H1 (cell line): ENCODE measurements around the gene WNT9A. TPM values are rescaled to one million over a fixed set of nuclear protein-coding genes. Genes with fewer than 3 reads are reported as not detected.

Experiments used
- ASH2L ChIP-seq: fragments of 200-600, 300-600 bp; sonication (generic); IDR thresholded peaks from one replicate; pipeline ENCODE4 v1.7.1; 2017; ENCODE audit warnings: low read length
- CBX8 ChIP-seq: fragments of 300-800, 300-1000 bp; sonication (generic); IDR thresholded peaks from 2 replicates; pipeline ENCODE4 v1.7.1; 2016; ENCODE audit warnings: low read depth, low read length, borderline replicate concordance
- CTBP2 ChIP-seq: IDR thresholded peaks from 2 replicates; pipeline ENCODE4 v1.7.0; 2011; ENCODE audit warnings: borderline replicate concordance, mild to moderate bottlenecking, moderate library complexity, mixed read lengths, low read length; ENCODE audit not compliant: insufficient read depth, insufficient read length
- EP300 ChIP-seq, 2 experiments: IDR thresholded peaks; 1 replicate in 1 of 2; 2 replicates in 1 of 2; pipeline ENCODE4 v1.6.1; 2011 to 2012; ENCODE audit warnings: low read depth in 2 of 2, low read length in 2 of 2, mild to moderate bottlenecking in 2 of 2, borderline replicate concordance in 1 of 2, inconsistent platforms in 1 of 2, moderate library complexity in 1 of 2
- FOSL1 ChIP-seq: IDR thresholded peaks from 2 replicates; pipeline ENCODE4 v1.6.1; 2011; ENCODE audit warnings: mild to moderate bottlenecking, low read depth, low read length, moderate library complexity; ENCODE audit not compliant: insufficient read depth
- JUN ChIP-seq: IDR thresholded peaks from 2 replicates; pipeline ENCODE4 v1.6.1; 2011; ENCODE audit warnings: low read depth, mild to moderate bottlenecking, improper control_type of control experiment, low read length
- KDM5A ChIP-seq: fragments of 200-600 bp; IDR thresholded peaks from 2 replicates; pipeline ENCODE4 v1.7.1; 2012; ENCODE audit warnings: mild to moderate bottlenecking, low read length, inconsistent platforms, mixed read lengths
- NANOG ChIP-seq: IDR thresholded peaks from 2 replicates; pipeline ENCODE4 v1.6.1; 2011; ENCODE audit warnings: low read length, low read depth, mild to moderate bottlenecking, inconsistent platforms; ENCODE audit not compliant: insufficient read depth, poor library complexity, severe bottlenecking
- RFX5 ChIP-seq: IDR thresholded peaks from 2 replicates; pipeline ENCODE4 v1.6.1; 2011; ENCODE audit warnings: low read depth, low read length, improper control_type of control experiment, borderline replicate concordance
- RNF2 ChIP-seq: fragments of 200-900, 300-1000 bp; sonication (generic); IDR thresholded peaks from 2 replicates; pipeline ENCODE4 v1.7.1; 2016; ENCODE audit warnings: borderline replicate concordance, low read depth, mild to moderate bottlenecking, antibody characterized with exemption, low read length; ENCODE audit not compliant: poor library complexity, severe bottlenecking; ENCODE audit errors: missing control alignments
- SUZ12 ChIP-seq: fragments of 200-600 bp; sonication (generic); IDR thresholded peaks from 2 replicates; pipeline ENCODE4 v1.6.1; 2012; ENCODE audit warnings: mild to moderate bottlenecking, inconsistent platforms, low read length, moderate library complexity, mixed read lengths
- YY1 ChIP-seq: IDR thresholded peaks from 2 replicates; pipeline ENCODE4 v1.6.1; 2011; ENCODE audit warnings: low read depth, mild to moderate bottlenecking, low read length
- polyA plus RNA-seq, 7 experiments: library from polyadenylated mRNA; depleted of rRNA in 3 of 7; stranded (reverse) in 5 of 7; unstranded in 2 of 7; fragments of >200 nt in 5 of 7; fragments of 200-250 nt in 2 of 7; gene quantifications; 1 replicate in 5 of 7; 2 replicates in 1 of 7; 4 replicates in 1 of 7; pipeline versions ENCODE4 v1.2.1 to v1.2.3, GENCODE V29; 2011 to 2013; ENCODE audit warnings: missing spikeins in 2 of 7, mixed read lengths in 2 of 7
- total RNA-seq: library from RNA; stranded (reverse); fragmentation: NEBNext Ultra II Directional; extraction: Animal tissue kit (Norgen Biotek cat#: 25700); gene quantifications from 2 replicates; pipeline ENCODE4 v1.2.1, GENCODE V29; 2021
- TF ChIP-seq, protein P1 (sequence below): IDR thresholded peaks from 2 replicates; pipeline ENCODE4 v1.6.1; 2012; ENCODE audit warnings: inconsistent platforms

Gene WNT9A
- total and polyA plus RNA-seq, 2 of the 8 experiments (the other 6 are each of a cell fraction or from before 2014, with no cell fraction given): 1.1 to 1.5 TPM

DNA sequence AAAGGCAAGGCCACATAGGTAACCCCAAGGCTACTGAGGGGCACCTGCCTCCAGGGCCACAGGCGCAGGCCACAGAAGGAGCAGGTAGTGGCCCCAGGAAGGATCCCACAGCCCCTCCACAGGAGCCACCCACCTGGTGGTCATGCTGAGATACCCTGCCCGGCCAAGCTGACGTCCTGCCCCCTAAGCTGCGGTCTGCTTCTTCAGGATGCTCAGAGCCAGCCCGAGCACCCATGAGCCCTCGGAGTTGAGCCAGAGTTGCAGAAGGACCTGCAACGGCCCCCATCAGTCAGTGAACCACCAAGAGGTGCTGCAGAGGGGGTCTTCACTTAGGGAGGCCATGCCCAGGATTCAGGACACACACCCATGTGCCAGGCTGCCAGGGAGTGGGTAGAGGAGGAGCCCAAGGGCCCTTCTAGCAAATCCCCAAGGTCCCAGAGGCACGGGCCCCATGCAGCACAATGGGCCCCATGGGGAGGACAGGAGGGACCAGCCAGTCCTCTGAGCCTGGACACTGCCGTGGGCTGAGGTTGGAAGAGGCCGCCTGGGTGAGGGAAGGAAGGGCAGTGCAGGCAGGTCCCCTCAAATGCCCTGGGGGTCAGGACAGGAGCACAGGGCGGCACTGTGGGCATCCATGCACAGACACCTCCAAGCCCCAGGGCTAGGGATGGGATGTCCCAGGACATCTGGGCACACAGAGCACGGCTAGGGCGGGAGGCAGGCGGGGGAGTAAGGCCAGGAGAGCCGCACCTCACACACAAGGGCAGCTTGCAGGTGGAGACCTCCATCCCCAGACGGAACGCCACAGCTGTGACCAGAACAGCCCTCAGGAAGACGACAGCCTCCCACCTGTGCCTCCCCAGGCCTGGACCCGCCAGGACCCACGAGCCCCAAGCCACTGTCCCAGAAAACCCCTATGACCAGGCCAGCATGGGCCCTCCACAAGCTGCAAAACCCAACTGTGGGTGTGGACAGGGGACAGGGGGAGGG, 20.5 kb downstream of the WNT9A start (continued):
- TF ChIP-seq RNF2 (no peak), CBX8 (no peak), CTBP2 (no peak), JUN (no peak), KDM5A (no peak), ASH2L (no peak), FOSL1 (no peak), NANOG (no peak), SUZ12 (no peak), RFX5 (no peak), YY1 (no peak), EP300 (IDR thresholded peaks at IDR 0.05; ENCODE audit: borderline replicate concordance in 1 of 2, low read depth in 2 of 2, low read length in 2 of 2) (no peak)
- TF ChIP-seq, protein P1, sequence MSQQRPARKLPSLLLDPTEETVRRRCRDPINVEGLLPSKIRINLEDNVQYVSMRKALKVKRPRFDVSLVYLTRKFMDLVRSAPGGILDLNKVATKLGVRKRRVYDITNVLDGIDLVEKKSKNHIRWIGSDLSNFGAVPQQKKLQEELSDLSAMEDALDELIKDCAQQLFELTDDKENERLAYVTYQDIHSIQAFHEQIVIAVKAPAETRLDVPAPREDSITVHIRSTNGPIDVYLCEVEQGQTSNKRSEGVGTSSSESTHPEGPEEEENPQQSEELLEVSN: no peak
- TF ChIP-seq, all 59 proteins: peak for 0
